ENCODE measurements around the gene TSSC4. TPM values are rescaled to one million over a fixed set of nuclear protein-coding genes. Genes with fewer than 3 reads are reported as not detected.

Gene TSSC4
- total RNA-seq, 2 donors from 2014 or later: 35.6 to 59.0 TPM

GRCh38 chr11:2406878-2407410 lies 6.4 kb downstream of the TSSC4 start:
- TF ChIP-seq, protein P1, sequence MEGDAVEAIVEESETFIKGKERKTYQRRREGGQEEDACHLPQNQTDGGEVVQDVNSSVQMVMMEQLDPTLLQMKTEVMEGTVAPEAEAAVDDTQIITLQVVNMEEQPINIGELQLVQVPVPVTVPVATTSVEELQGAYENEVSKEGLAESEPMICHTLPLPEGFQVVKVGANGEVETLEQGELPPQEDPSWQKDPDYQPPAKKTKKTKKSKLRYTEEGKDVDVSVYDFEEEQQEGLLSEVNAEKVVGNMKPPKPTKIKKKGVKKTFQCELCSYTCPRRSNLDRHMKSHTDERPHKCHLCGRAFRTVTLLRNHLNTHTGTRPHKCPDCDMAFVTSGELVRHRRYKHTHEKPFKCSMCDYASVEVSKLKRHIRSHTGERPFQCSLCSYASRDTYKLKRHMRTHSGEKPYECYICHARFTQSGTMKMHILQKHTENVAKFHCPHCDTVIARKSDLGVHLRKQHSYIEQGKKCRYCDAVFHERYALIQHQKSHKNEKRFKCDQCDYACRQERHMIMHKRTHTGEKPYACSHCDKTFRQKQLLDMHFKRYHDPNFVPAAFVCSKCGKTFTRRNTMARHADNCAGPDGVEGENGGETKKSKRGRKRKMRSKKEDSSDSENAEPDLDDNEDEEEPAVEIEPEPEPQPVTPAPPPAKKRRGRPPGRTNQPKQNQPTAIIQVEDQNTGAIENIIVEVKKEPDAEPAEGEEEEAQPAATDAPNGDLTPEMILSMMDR (IDR thresholded peaks at IDR 0.05): no peak
- intact Hi-C loops (cut with DNase I): no loop called here
- no peak overlapping the region for H3K4me3 ChIP-seq
- no peak overlapping the region for H3K9ac ChIP-seq (ENCODE audit: low read depth in 2 of 2, low read length in 2 of 2)
- no peaks in the 10 kb centered on the region for H3K36me3 ChIP-seq
- H3K9me3 ChIP-seq: no peaks in the 10 kb centered on the region
- H3K4me1 ChIP-seq: peaks cover 2% of the 10 kb centered on the region
- no peak overlapping the region for H3K27ac ChIP-seq
- no peaks in the 10 kb centered on the region for H3K27me3 ChIP-seq
- no peak for DNase-seq

GRCh38 chr11:2408671-2409070 lies 8.1 kb downstream of the TSSC4 start:
- H3K4me1 ChIP-seq: no peaks in the 10 kb centered on the region
- intact Hi-C loops (cut with DNase I): no loop called here
- TF ChIP-seq, protein P1 (IDR thresholded peaks at IDR 0.05): no peak
- H3K9me3 ChIP-seq: no peaks in the 10 kb centered on the region
- no peak overlapping the region for H3K27ac ChIP-seq
- no peak overlapping the region for H3K4me3 ChIP-seq
- H3K9ac ChIP-seq (ENCODE audit: low read depth in 2 of 2, low read length in 2 of 2): no peak overlapping the region
- H3K36me3 ChIP-seq: no peaks in the 10 kb centered on the region
- H3K27me3 ChIP-seq: no peaks in the 10 kb centered on the region
- no peak for DNase-seq

DNA sequence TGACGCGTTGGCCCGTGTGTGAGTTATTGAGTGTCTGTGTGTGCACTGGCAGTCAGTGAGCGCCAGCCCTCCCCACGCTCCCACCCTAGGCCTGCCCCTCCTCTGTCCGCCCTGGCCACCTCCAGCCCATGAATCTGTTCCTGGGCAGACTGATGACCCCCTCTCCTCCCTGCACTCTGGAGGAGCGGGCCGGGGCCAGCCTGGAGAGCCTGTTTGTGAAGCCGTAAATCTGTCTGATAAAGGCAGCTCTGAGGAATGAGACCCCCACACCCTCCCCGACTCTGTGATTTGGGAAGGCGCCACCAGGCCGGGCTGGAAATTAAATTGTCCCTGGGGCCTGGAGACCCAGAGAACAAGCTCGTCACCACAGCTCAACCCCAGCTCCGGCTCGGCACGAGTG lies 8.6 kb downstream of the TSSC4 start:
- H3K27ac ChIP-seq: no peak overlapping the region
- no peaks in the 10 kb centered on the region for H3K9me3 ChIP-seq
- H3K36me3 ChIP-seq: no peaks in the 10 kb centered on the region
- intact Hi-C loops (cut with DNase I): no loop called here
- H3K4me1 ChIP-seq: no peaks in the 10 kb centered on the region
- no peaks in the 10 kb centered on the region for H3K27me3 ChIP-seq
- H3K4me3 ChIP-seq: no peak overlapping the region
- DNase-seq: no peak
- no peak overlapping the region for H3K9ac ChIP-seq (ENCODE audit: low read depth in 2 of 2, low read length in 2 of 2)
- TF ChIP-seq, protein P1 (IDR thresholded peaks at IDR 0.05): no peak

GRCh38 chr11:2409611-2410468 lies 9.3 kb downstream of the TSSC4 start:
- Histone ChIP-seq H3K4me3 (no peak overlapping the region), H3K4me1 (no peaks in the 10 kb centered on the region), H3K9me3 (no peaks in the 10 kb centered on the region), H3K27ac (no peak overlapping the region), H3K9ac (ENCODE audit: low read depth in 2 of 2, low read length in 2 of 2) (no peak overlapping the region), H3K36me3 (no peaks in the 10 kb centered on the region), H3K27me3 (no peaks in the 10 kb centered on the region)
- no peak for DNase-seq
- intact Hi-C loops (cut with DNase I): no loop called here
- TF ChIP-seq, protein P1 (IDR thresholded peaks at IDR 0.05): no peak

- Histone ChIP-seq H3K9me3 (no peaks in the 10 kb centered on the region), H3K27ac (no peak overlapping the region), H3K27me3 (no peaks in the 10 kb centered on the region), H3K9ac (ENCODE audit: low read depth in 2 of 2, low read length in 2 of 2) (no peak overlapping the region), H3K36me3 (no peaks in the 10 kb centered on the region), H3K4me3 (no peak overlapping the region), H3K4me1 (no peaks in the 10 kb centered on the region)
- TF ChIP-seq, protein P1 (IDR thresholded peaks at IDR 0.05): no peak
- DNase-seq: no peak
- intact Hi-C loops (cut with DNase I): no loop called here
Observed at GRCh38 chr11:2410616-2411015, 10.1 kb downstream of the TSSC4 start.
